Coronary artery (tissue), 2 donors: ENCODE data around the gene PHC1.

ENCODE experiments used
- DNase-seq: peaks from one replicate; pipeline ENCODE4 v3.0.0-alpha.2; 2017; ENCODE audit warnings: low spot score
- H3K27ac ChIP-seq, 2 donors: fragments of 200-600 bp; sonication (generic); one replicate each; pipeline ENCODE4 v1.5.1; 2016 to 2019
- H3K4me3 ChIP-seq: fragments of 200-600 bp; sonication (generic); 2 replicates; pipeline ENCODE4 v1.5.1; 2016; ENCODE audit warnings: mild to moderate bottlenecking, moderate library complexity
- TF ChIP-seq, protein P1 (sequence below): fragments of 200-600 bp; sonication (generic); IDR thresholded peaks from one replicate; pipeline ENCODE4 v1.5.1; 2019; ENCODE audit warnings: antibody characterized with exemption

PHC1 gene

GRCh38 chr12:8909752-8910151, 4.6 kb upstream of the PHC1 start:
- TF ChIP-seq, protein P1, sequence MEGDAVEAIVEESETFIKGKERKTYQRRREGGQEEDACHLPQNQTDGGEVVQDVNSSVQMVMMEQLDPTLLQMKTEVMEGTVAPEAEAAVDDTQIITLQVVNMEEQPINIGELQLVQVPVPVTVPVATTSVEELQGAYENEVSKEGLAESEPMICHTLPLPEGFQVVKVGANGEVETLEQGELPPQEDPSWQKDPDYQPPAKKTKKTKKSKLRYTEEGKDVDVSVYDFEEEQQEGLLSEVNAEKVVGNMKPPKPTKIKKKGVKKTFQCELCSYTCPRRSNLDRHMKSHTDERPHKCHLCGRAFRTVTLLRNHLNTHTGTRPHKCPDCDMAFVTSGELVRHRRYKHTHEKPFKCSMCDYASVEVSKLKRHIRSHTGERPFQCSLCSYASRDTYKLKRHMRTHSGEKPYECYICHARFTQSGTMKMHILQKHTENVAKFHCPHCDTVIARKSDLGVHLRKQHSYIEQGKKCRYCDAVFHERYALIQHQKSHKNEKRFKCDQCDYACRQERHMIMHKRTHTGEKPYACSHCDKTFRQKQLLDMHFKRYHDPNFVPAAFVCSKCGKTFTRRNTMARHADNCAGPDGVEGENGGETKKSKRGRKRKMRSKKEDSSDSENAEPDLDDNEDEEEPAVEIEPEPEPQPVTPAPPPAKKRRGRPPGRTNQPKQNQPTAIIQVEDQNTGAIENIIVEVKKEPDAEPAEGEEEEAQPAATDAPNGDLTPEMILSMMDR: no peak
- no peak for DNase-seq
- no peak overlapping the region for H3K27ac ChIP-seq
- H3K4me3 ChIP-seq: no peak overlapping the region

GRCh38 chr12:8911606-8912268, 2.6 kb upstream of the PHC1 start:
- H3K27ac ChIP-seq: no peak overlapping the region
- TF ChIP-seq, protein P1: no peak
- DNase-seq: no peak

GRCh38 chr12:8912914-8913313, 1.4 kb upstream of the PHC1 start:
- TF ChIP-seq, protein P1: no peak
- DNase-seq: no peak
- Histone ChIP-seq H3K27ac (peak overlapping the region in 1 of 2 donors; percentile 95), H3K4me3 (peak overlapping the region; percentile 79)

More at GRCh38 chr12:8911606-8912268, 2.6 kb upstream of the PHC1 start:
- no peak overlapping the region for H3K4me3 ChIP-seq

DNA sequence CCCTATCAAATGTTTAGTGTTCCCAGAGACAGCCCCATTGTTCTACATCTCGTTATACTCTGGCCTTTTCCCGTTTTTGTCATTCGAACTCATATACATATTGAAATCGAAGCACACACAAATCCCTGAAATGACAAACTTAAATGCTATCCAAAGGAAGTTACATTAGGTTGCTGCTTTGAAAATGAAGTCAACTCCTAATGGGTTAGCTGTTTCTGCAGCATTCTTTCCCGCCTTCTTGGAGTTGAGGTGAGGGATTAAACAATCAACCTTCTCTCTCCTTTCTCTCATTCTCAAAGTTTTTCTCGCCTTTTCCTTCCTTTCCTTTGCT, 642 bp upstream of the PHC1 start:
- Histone ChIP-seq H3K4me3 (peak overlapping the region; percentile 79), H3K27ac (peak overlapping the region; percentile 86 to 95)
- TF ChIP-seq, protein P1: no peak
- no peak for DNase-seq

GRCh38 chr12:8914716-8915526, 612 bp downstream of the PHC1 start:
- peak overlapping the region; percentile 79 for H3K4me3 ChIP-seq
- TF ChIP-seq, protein P1: no peak
- peak overlapping the region; percentile 45 to 95 for H3K27ac ChIP-seq
- DNase-seq: peak; percentile 73

- H3K4me3 ChIP-seq: no peak overlapping the region
Measured at GRCh38 chr12:8916154-8916553, 1.8 kb downstream of the PHC1 start.

More at GRCh38 chr12:8916154-8916553, 1.8 kb downstream of the PHC1 start:
- no peak for DNase-seq
- H3K27ac ChIP-seq: no peak overlapping the region
- TF ChIP-seq, protein P1: no peak
